SK-N-MC (cell line): Measurements from ENCODE around the gene UTP4.

Experiments
- EZH2 ChIP-seq: fragments of 200-600 bp; sonication (generic); IDR thresholded peaks from one replicate; pipeline ENCODE4 v1.6.1; 2017; ENCODE audit warnings: antibody characterized with exemption
- FOXP2 ChIP-seq: optimal IDR thresholded peaks from 2 replicates; pipeline ENCODE3; 2011; ENCODE audit warnings: mild to moderate bottlenecking, moderate library complexity; ENCODE audit not compliant: insufficient read depth; ENCODE audit errors: extremely low read length, control extremely low read depth
- POLR2AphosphoS5 ChIP-seq: IDR thresholded peaks from 2 replicates; pipeline ENCODE4 v1.6.1; 2012; ENCODE audit warnings: mild to moderate bottlenecking, low read depth, low read length, borderline replicate concordance

DNA sequence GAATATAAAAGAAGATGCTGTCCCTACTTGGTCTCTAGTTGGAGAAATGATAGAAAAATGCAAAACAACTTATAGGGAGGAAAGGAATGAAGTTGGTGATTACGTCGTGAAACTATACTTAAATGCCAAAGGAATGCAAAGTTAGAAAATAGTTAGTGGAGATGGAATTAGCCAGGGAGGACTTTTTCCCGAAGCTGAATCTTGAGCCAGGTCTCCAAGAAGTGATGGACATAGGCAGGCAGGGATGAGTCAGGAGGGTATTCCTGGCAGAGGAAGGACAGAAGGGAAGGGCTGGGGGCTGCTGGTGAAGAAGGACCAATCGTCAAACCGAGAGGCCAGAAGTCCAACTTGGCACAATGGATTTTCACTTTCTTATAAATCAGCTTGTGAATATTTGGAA is 56.3 kb downstream of the UTP4 start:
- TF ChIP-seq POLR2AphosphoS5 (no peak), EZH2 (no peak), FOXP2 (no peak)
